ENCODE data around the gene POC1A.
"Not testable (repeated sequence)": the region's sequence is repeated elsewhere in the genome, so short reads cannot be mapped to it uniquely, and the experiment has no call there.

POC1A gene

GRCh38 chr3:52190294-52191074 is 36.3 kb upstream of the POC1A start:
- H3K36me3 Mint-ChIP-seq (ENCODE audit: low read depth), result no peaks in the 10 kb centered on the region
- H3K27me3 Mint-ChIP-seq, result no peaks in the 10 kb centered on the region
- no peak overlapping the region for H3K4me3 Mint-ChIP-seq
- no peaks in the 10 kb centered on the region for H3K4me1 Mint-ChIP-seq (ENCODE audit: low read depth)
- no peak overlapping the region for H3K27ac Mint-ChIP-seq
- H3K9me3 Mint-ChIP-seq, result no peaks in the 10 kb centered on the region

DNA sequence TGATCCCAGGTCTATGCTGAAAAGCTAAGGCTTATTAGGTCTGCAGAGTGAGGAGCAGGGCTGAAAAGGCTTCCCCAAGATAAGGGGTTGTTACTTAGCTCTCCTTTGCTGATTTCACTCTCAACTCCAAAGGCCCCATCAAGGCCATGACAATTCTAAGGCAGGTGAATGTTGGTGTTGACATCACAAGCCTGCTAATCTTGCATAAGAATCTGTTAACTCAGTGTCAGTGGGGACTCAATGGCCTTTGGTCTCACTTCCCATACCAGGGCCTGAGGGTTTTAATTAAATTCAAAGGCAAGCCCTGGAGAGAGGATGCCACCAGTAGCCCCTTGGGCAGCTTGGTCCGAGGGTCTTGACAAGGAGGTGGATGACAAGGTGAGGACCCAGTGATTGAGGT is 34.3 kb upstream of the POC1A start:
- Mint-ChIP-seq H3K27ac (no peak overlapping the region), H3K9me3 (no peaks in the 10 kb centered on the region), H3K27me3 (no peaks in the 10 kb centered on the region), H3K4me1 (ENCODE audit: low read depth) (no peaks in the 10 kb centered on the region), H3K4me3 (no peak overlapping the region), H3K36me3 (ENCODE audit: low read depth) (no peaks in the 10 kb centered on the region)

GRCh38 chr3:52186729-52187128 is 32.5 kb upstream of the POC1A start:
- Mint-ChIP-seq H3K4me3 (no peak overlapping the region), H3K27ac (no peak overlapping the region), H3K36me3 (ENCODE audit: low read depth) (no peaks in the 10 kb centered on the region), H3K4me1 (ENCODE audit: low read depth) (peaks cover 5% of the 10 kb centered on the region), H3K27me3 (no peaks in the 10 kb centered on the region), H3K9me3 (no peaks in the 10 kb centered on the region)

DNA sequence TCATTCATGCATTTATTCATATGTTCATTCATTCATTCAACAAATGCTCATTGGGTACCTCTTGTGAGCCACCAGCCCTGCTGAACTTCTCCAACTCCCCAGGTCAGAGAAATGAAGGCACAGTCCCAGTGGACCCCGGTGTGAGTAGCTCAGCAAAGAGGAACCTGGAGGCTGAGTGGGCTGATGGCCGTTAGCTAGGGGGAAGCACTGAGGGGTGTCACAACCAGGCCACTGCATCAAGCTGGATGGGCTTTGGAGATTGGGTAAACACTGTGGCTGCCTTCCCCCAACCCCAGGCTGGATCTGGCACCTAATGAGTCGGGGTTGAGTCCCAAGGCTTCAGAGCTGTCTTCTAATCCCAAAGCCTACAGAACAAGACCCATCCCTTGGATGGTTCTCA is 31.6 kb upstream of the POC1A start:
- Mint-ChIP-seq H3K36me3 (ENCODE audit: low read depth) (no peaks in the 10 kb centered on the region), H3K4me3 (no peak overlapping the region)

GRCh38 chr3:52185311-52185710 is 31.1 kb upstream of the POC1A start:
- H3K9me3 Mint-ChIP-seq, result no peaks in the 10 kb centered on the region

More for the DNA sequence above, 31.6 kb upstream of the POC1A start:
- Mint-ChIP-seq H3K4me1 (ENCODE audit: low read depth) (peaks cover 5% of the 10 kb centered on the region), H3K27ac (no peak overlapping the region), H3K9me3 (no peaks in the 10 kb centered on the region), H3K27me3 (no peaks in the 10 kb centered on the region)

GRCh38 chr3:52184690-52185089 is 30.5 kb upstream of the POC1A start:
- Mint-ChIP-seq H3K27me3 (no peaks in the 10 kb centered on the region), H3K27ac (no peak overlapping the region), H3K4me3 (no peak overlapping the region), H3K4me1 (ENCODE audit: low read depth) (peaks cover 5% of the 10 kb centered on the region), H3K36me3 (ENCODE audit: low read depth) (no peaks in the 10 kb centered on the region), H3K9me3 (no peaks in the 10 kb centered on the region)

More at GRCh38 chr3:52185311-52185710, 31.1 kb upstream of the POC1A start:
- Mint-ChIP-seq H3K36me3 (ENCODE audit: low read depth) (no peaks in the 10 kb centered on the region), H3K27ac (no peak overlapping the region), H3K4me1 (ENCODE audit: low read depth) (peaks cover 5% of the 10 kb centered on the region), H3K27me3 (no peaks in the 10 kb centered on the region), H3K4me3 (no peak overlapping the region)

DNA sequence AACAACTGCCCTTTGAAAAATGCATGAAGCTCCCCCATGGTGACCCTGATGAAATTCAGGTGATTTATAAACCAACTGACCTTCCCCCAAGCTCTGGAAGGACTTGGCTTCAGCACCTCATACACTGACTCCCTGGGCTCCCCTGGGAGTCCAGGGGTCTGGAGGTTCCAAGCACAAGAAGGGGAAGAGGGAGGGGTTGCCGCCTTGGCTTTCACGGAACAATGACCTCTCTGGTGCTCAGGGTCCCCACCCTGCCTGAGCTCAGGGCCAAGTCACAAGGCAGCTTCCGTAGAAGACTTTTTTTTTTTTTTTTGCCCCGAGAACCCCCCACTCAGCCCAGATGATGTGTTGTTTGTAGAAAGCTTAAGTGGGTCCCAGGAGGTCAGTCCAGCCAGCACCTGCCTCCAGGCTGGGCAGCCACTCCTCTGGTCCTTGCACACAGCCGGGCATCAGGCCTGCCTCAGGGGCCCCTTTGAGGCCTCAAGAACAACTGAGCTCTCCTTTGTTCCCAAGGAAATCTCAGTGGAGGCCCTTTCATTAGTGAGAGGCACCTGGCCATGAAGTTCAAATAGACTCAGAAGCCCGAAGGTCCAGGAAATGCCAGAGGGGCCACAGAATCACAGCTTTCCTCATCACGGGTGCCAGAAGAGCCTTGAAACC is 29.7 kb upstream of the POC1A start:
- Mint-ChIP-seq H3K9me3 (no peaks in the 10 kb centered on the region), H3K27ac (no peak overlapping the region), H3K4me1 (ENCODE audit: low read depth) (peaks cover 5% of the 10 kb centered on the region), H3K27me3 (no peaks in the 10 kb centered on the region), H3K4me3 (no peak overlapping the region), H3K36me3 (ENCODE audit: low read depth) (no peaks in the 10 kb centered on the region)

GRCh38 chr3:52182691-52183090 is 28.5 kb upstream of the POC1A start:
- H3K27me3 Mint-ChIP-seq, result no peaks in the 10 kb centered on the region
- H3K4me1 Mint-ChIP-seq (ENCODE audit: low read depth), result peaks cover 5% of the 10 kb centered on the region
- H3K27ac Mint-ChIP-seq, result no peak overlapping the region
- H3K4me3 Mint-ChIP-seq, result no peak overlapping the region
- H3K9me3 Mint-ChIP-seq, result no peaks in the 10 kb centered on the region
- H3K36me3 Mint-ChIP-seq (ENCODE audit: low read depth), result no peaks in the 10 kb centered on the region

DNA sequence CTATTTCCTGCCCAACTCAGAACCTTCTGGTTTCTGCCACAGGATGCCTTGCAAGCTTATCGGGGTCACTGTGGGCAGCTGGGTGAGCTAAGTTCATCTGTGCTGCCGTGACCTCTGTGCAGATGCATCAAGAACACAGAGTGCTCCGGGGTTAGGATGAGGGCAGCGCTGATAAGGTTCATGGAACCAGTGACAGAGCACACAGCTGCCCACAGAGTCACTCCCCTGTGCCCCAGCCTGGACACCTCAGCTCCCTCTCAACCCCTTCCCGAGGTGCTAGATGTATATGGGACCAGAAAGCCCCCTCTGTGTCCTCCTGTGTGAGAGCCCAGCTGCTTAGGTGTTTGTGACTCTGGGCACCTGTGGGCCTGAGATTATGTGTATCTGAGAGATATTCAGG is 28.0 kb upstream of the POC1A start:
- Mint-ChIP-seq H3K4me3 (no peak overlapping the region), H3K4me1 (ENCODE audit: low read depth) (peaks cover 5% of the 10 kb centered on the region), H3K36me3 (ENCODE audit: low read depth) (no peaks in the 10 kb centered on the region), H3K27me3 (no peaks in the 10 kb centered on the region), H3K9me3 (no peaks in the 10 kb centered on the region), H3K27ac (no peak overlapping the region)

GRCh38 chr3:52181543-52181942 is 27.3 kb upstream of the POC1A start:
- H3K36me3 Mint-ChIP-seq (ENCODE audit: low read depth), result no peaks in the 10 kb centered on the region
- H3K4me3 Mint-ChIP-seq, result no peak overlapping the region
- H3K27ac Mint-ChIP-seq, result no peak overlapping the region

GRCh38 chr3:52178537-52178936 is 24.3 kb upstream of the POC1A start:
- H3K4me3 Mint-ChIP-seq, result no peak overlapping the region
- H3K27ac Mint-ChIP-seq, result no peak overlapping the region
- no peaks in the 10 kb centered on the region for H3K27me3 Mint-ChIP-seq

More at GRCh38 chr3:52181543-52181942, 27.3 kb upstream of the POC1A start:
- Mint-ChIP-seq H3K27me3 (no peaks in the 10 kb centered on the region), H3K4me1 (ENCODE audit: low read depth) (peaks cover 5% of the 10 kb centered on the region), H3K9me3 (no peaks in the 10 kb centered on the region)

DNA sequence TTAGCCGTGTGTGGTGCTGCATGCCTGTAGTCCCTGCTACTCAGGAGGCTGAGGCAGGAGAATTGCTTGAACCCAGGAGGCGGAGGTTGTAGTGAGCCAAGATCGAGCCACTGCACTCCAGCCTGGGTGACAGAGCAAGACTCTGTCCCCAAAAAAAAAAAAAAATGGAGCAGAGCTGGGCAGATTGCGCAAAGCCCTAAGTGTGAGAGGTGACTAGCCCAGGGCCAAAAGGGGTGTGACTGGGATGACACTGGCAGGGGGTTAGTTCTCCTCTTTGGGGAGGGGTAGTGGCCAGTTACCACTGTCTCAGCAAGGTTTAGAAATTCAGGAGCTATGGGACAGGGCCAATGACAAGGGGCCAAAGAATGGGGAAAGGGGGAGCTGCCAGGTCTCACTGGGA is 23.9 kb upstream of the POC1A start:
- H3K27ac Mint-ChIP-seq; H3K9me3 Mint-ChIP-seq; H3K4me3 Mint-ChIP-seq; H3K27me3 Mint-ChIP-seq; H3K36me3 Mint-ChIP-seq (ENCODE audit: low read depth); H3K4me1 Mint-ChIP-seq (ENCODE audit: low read depth): not testable (repeated sequence)

More at GRCh38 chr3:52178537-52178936, 24.3 kb upstream of the POC1A start:
- Mint-ChIP-seq H3K9me3 (no peaks in the 10 kb centered on the region), H3K4me1 (ENCODE audit: low read depth) (peaks cover 5% of the 10 kb centered on the region), H3K36me3 (ENCODE audit: low read depth) (no peaks in the 10 kb centered on the region)

GRCh38 chr3:52177701-52178042 is 23.4 kb upstream of the POC1A start:
- no peak overlapping the region for H3K27ac Mint-ChIP-seq
- no peaks in the 10 kb centered on the region for H3K36me3 Mint-ChIP-seq (ENCODE audit: low read depth)

GRCh38 chr3:52176951-52177700 is 22.9 kb upstream of the POC1A start:
- no peaks in the 10 kb centered on the region for H3K27me3 Mint-ChIP-seq
- no peaks in the 10 kb centered on the region for H3K36me3 Mint-ChIP-seq (ENCODE audit: low read depth)
- H3K27ac Mint-ChIP-seq, result no peak overlapping the region
- H3K9me3 Mint-ChIP-seq, result no peaks in the 10 kb centered on the region
- peaks cover 3% of the 10 kb centered on the region for H3K4me1 Mint-ChIP-seq (ENCODE audit: low read depth)
- H3K4me3 Mint-ChIP-seq, result no peak overlapping the region

More at GRCh38 chr3:52177701-52178042, 23.4 kb upstream of the POC1A start:
- no peaks in the 10 kb centered on the region for H3K9me3 Mint-ChIP-seq
- no peaks in the 10 kb centered on the region for H3K27me3 Mint-ChIP-seq
- H3K4me3 Mint-ChIP-seq, result no peak overlapping the region
- H3K4me1 Mint-ChIP-seq (ENCODE audit: low read depth), result peaks cover 8% of the 10 kb centered on the region

GRCh38 chr3:52176180-52176752 is 22.0 kb upstream of the POC1A start:
- no peak overlapping the region for H3K27ac Mint-ChIP-seq
- no peak overlapping the region for H3K4me3 Mint-ChIP-seq
- H3K9me3 Mint-ChIP-seq, result no peaks in the 10 kb centered on the region
- peaks cover 3% of the 10 kb centered on the region for H3K4me1 Mint-ChIP-seq (ENCODE audit: low read depth)
- no peaks in the 10 kb centered on the region for H3K36me3 Mint-ChIP-seq (ENCODE audit: low read depth)
- no peaks in the 10 kb centered on the region for H3K27me3 Mint-ChIP-seq
